BE2C (cell line): ENCODE measurements around the gene CFAP43. TPM values are rescaled to one million over a fixed set of nuclear protein-coding genes. Genes with fewer than 3 reads are reported as not detected.

Source experiments
- DNase-seq: peaks from one replicate; pipeline ENCODE4 v3.0.0-alpha.2; 2020
- H3K27me3 ChIP-seq: fragments of 250-450 bp; sonication (Bioruptor Pico); 2 replicates; pipeline ENCODE4 v1.5.1; 2020; ENCODE audit warnings: mild to moderate bottlenecking
- H3K36me3 ChIP-seq: fragments of 250-450 bp; sonication (Bioruptor Pico); 2 replicates; pipeline ENCODE4 v1.5.1; 2020; ENCODE audit warnings: mild to moderate bottlenecking
- H3K4me1 ChIP-seq: fragments of 250-450 bp; sonication (Bioruptor Pico); 2 replicates; pipeline ENCODE4 v1.5.1; 2020
- H3K4me3 ChIP-seq: 2 replicates; pipeline ENCODE4 v1.5.1; 2011; ENCODE audit warnings: low read depth, low read length
- H3K9me3 ChIP-seq: fragments of 250-450 bp; sonication (Bioruptor Pico); 2 replicates; pipeline ENCODE4 v1.5.1; 2020
- CTCF ChIP-seq: IDR thresholded peaks from 2 replicates; pipeline ENCODE4 v1.5.1; 2012; ENCODE audit warnings: mild to moderate bottlenecking, low read depth, low read length
- polyA plus RNA-seq: library from polyadenylated mRNA; unstranded; fragments of >200 nt; gene quantifications from one replicate; pipeline ENCODE4 v1.2.1, GENCODE V29; 2012; ENCODE audit warnings: low read depth, missing spikeins; ENCODE audit not compliant: insufficient read length, insufficient read depth

The CFAP43 gene
- not detected for polyA plus RNA-seq

- H3K36me3 ChIP-seq: no peaks in the 10 kb centered on the region
- peak; percentile 97 for DNase-seq
- peak within 1 kb of the TSS; percentile 66 for H3K4me3 ChIP-seq
- no peaks in the 10 kb centered on the region for H3K4me1 ChIP-seq
- H3K9me3 ChIP-seq: no peaks in the 10 kb centered on the region
- TF ChIP-seq CTCF: no peak
- H3K27me3 ChIP-seq: peaks cover 7% of the 10 kb centered on the region; the same call in 1 of the 2 replicates
These were observed at the start of gene CFAP43 for GRCh38 chr10:104231784-104232612. TSS of gene CFAP43 (minus strand) at chr10:104232364. CDS start at chr10:104232246, 118 bp downstream.

- DNase-seq: no peak
- Histone ChIP-seq H3K9me3 (no peaks in the 10 kb centered on the region), H3K36me3 (no peaks in the 10 kb centered on the region), H3K4me3 (no peak overlapping the region), H3K27me3 (peaks cover 5% of the 10 kb centered on the region; the same call in 1 of the 2 replicates), H3K4me1 (no peaks in the 10 kb centered on the region)
- no peak for TF ChIP-seq CTCF
These were observed 49.5 kb upstream of the CFAP43 start for GRCh38 chr10:104281694-104282093.

GRCh38 chr10:104279550-104280259 is 47.5 kb upstream of the CFAP43 start:
- no peak for TF ChIP-seq CTCF
- no peaks in the 10 kb centered on the region for H3K9me3 ChIP-seq
- H3K36me3 ChIP-seq: no peaks in the 10 kb centered on the region
- no peak overlapping the region for H3K4me3 ChIP-seq
- no peak for DNase-seq
- H3K27me3 ChIP-seq: peaks cover 8% of the 10 kb centered on the region
- H3K4me1 ChIP-seq: no peaks in the 10 kb centered on the region

GRCh38 chr10:104277785-104278184 is 45.6 kb upstream of the CFAP43 start:
- no peak for DNase-seq
- TF ChIP-seq CTCF: no peak
- H3K4me3 ChIP-seq: no peak overlapping the region
- H3K27me3 ChIP-seq: peaks cover 3% of the 10 kb centered on the region; the same call in 1 of the 2 replicates
- no peaks in the 10 kb centered on the region for H3K4me1 ChIP-seq
- no peaks in the 10 kb centered on the region for H3K36me3 ChIP-seq
- H3K9me3 ChIP-seq: no peaks in the 10 kb centered on the region

GRCh38 chr10:104276192-104276591 is 44.0 kb upstream of the CFAP43 start:
- peaks cover 3% of the 10 kb centered on the region; the same call in 1 of the 2 replicates for H3K27me3 ChIP-seq
- DNase-seq: no peak

More at GRCh38 chr10:104276192-104276591, 44.0 kb upstream of the CFAP43 start:
- Histone ChIP-seq H3K4me3 (no peak overlapping the region), H3K36me3 (no peaks in the 10 kb centered on the region), H3K9me3 (no peaks in the 10 kb centered on the region), H3K4me1 (no peaks in the 10 kb centered on the region)
- no peak for TF ChIP-seq CTCF
